SHP77 (cell line): Measurements from ENCODE around the gene TAF4.
A peak's percentile ranks its signal among the peaks of the same experiment; 100 is the strongest.
"Not testable (repeated sequence)": the region's sequence is repeated elsewhere in the genome, so short reads cannot be mapped to it uniquely, and the experiment has no call there.

Source experiments
- DNase-seq, 2 experiments: peaks; one replicate each; lab custom pipeline; 2025; lab: John Stamatoyannopoulos, UW

TAF4 gene

DNA sequence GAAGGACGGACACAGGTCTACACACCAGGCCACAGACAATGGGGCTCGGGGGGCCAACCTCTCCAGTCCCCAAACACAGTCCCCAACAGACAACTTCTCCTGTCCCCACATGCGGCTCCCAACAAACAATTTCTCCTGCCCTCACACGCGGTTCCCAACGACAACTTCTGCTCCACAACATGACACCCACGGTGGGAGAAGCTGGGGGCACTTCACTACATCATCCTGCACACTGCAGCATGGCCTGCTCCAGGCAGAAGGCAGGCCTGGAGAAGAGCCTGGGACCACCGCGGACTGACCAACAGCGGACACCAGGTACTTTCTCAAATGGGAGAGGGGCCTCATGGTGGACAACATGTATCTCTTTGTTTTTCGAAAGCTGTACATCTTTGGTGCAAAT lies 6.7 kb downstream of the TAF4 start:
- no peak for DNase-seq

DNA sequence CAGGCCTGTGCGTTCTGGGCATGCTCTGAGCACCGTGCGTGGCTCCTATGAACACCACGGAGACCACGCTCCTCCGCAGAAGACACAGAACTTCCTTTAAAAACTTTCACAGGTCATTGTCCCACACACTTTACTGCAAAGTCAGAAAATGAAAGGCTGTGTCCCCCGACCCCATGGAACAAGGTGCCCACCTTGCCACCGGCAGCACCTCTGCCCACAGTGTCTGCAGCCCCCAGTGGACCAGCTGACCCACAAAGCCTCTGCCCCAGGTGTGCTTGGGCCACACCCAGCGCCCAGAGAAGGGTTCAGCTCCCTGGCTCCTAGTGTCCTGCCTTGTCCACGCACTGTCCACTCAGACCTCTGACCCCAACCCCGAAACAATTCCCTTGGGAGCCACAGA lies 8.7 kb downstream of the TAF4 start:
- no peak for DNase-seq

DNA sequence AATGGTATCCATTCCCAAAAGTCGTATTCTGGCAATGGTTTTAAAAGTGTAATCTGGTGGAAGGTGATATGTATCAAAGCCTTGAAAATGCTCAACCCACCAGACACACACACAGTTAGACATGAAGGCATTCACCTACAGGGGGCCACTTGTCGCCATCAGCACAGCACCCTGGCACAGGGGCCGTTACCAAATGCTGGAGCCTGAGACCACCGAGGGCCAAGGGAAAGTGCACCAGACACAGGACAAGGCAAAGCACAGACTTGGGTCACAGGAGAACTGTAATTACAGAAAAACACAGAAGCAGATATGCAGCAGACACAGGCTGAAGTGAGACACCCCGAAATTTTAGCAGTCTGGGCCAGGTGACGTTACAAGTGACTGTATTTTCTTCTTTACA lies 9.3 kb downstream of the TAF4 start:
- DNase-seq = no peak

DNA sequence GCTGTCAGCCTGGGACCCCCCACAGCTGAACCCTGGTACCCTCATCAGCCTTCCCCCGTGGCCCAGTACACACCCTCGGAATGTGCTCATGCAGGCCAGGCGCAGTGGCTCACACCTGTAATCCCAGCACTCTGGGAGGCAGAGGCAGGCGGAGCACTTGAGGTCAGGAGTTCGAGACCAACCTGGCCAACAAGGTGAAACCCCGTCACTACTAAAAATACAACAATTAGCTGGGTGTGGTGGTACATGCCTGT lies 9.9 kb downstream of the TAF4 start:
- not testable (repeated sequence) for DNase-seq

DNA sequence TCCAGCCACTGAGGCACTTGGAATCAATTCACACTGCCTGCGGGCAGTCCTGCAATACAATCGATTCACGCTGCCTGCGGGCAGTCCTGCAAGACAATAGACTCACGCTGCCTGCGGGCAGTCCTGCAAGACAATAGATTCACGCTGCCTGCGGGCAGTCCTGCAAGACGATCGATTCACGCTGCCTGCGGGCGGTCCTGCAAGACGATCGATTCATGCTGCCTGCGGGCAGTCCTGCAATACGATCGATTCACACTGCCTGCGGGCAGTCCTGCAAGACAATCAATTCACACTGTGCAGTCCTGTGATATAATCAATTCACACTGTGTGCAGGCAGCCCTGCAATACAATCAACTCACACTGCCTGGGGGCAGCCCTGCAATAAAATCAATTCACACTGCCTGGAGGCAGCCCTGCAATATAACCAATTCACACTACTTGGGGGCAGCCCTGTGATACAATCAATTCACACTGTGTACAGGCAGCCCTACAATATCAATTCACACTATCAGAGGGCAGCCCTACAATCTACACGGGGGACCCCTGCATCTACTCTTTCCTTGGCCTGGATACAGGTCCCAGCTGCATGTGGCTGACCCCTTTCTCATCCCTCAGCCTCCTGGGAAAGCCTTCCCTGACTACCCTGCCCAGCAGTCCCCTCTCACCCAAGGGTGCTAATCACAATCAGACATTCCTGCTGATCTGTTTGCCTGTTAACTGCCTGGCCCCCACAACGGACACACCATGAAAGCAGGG lies 10.4 kb downstream of the TAF4 start:
- DNase-seq = no peak

DNA sequence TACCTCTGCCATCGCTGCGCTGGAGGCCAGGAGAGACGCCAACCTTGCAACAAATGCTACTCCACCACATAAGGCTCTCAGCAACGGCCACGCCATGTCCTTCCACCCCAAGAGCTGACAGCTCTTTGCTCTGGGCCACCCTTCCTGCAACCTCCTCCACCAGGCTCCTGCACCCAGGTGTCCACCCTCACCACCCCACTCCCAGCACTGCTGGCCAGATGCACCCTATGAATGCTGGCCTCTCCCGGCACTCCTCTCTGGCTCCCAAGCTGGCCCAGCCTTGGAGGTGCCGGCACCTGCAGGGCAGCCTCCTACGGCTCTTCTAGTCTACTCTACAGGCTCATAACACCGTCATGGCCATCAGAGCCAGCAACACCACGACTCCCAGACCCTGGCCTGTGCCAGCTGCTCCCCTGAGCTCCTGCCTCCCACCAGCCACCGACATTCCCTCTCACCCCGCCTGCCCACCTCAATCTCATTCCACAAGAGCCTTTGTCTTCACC lies 11.2 kb downstream of the TAF4 start:
- DNase-seq = no peak

DNA sequence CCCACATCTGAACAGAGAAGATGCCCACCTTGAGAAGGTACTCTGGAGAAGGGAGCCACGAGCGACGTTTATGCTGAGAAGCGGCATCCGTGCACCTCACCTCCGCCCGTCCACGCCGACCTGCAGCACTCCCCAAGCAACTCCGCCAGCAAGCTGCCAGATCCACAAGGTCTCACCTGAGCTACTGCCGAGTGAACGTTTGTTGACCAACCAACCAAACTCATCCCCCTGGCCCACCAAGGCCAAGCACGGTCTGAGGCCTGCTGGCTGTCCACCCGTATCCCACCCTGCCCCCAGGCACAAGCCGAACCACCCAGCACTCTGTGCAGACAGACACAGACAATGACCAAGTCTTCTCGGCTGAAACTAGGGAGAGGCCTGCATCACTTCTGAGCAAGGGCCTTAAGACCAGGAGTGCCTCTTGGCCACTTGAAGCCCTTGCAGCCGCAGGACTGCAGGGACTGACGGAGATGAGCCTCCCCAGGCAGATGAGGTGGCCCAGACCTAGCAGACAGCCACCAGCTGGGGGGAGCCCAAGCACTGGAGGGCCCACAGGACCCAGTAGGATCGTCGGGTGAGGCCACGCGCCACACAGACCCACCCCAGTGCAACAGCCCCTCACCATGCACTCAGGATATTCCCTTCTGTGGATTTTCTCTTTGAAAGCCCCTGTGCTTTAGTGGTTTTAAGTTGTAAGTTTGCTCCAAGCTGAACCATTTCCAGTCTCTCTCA lies 12.1 kb downstream of the TAF4 start:
- DNase-seq = no peak

DNA sequence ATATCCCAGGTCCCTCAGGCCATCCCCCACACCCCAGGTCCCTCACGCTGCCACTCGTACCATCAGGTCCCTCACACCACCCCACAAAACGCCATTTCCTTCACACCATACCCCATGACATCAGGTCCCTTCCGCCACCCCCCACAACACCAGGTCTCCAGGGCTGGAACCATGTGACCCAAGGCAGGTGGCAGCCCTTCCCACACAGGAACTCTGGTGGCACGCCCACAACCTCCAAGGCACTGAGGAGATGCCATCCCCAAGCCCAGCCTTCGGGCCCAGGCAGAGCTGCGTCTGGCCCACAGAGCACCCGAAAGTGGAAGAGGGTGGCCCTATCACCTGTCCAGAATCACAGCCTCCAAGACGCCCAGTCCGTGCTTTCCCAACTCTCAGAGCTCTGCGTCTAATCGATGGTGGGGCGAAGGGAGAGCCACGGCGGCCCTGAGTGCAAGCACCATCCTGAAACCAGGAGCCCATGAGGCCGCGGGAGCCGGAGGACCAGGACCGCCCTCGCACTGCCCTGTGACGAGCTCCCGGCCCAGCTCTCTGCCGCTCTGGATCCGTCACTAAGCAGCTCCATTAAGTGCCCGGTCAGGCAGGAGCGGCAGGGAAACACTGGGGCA lies 12.7 kb downstream of the TAF4 start:
- no peak for DNase-seq

DNA sequence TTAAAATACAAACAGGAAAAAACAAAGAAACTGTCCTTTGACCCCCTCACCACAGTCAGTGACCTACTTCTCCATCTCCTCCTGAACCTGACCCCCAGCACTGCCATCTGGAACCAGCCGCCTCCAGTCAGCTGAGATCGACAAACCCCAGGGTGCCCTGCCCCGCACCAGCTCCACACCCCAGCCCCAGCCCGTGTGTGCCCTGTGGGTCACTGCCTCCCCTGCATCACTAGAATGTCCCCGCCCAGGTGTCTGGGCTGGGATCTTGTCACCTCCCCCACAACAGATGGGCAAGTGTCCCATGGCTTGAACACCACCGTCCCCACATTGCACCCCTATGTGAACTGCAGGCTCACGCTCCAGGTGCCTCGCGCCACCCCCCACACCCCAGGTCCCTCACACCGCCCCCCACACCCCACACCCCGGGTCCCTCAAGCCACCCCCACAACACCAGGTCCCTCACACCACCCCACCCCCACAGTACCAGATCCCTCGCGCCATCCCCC lies 13.3 kb downstream of the TAF4 start:
- no peak for DNase-seq

DNA sequence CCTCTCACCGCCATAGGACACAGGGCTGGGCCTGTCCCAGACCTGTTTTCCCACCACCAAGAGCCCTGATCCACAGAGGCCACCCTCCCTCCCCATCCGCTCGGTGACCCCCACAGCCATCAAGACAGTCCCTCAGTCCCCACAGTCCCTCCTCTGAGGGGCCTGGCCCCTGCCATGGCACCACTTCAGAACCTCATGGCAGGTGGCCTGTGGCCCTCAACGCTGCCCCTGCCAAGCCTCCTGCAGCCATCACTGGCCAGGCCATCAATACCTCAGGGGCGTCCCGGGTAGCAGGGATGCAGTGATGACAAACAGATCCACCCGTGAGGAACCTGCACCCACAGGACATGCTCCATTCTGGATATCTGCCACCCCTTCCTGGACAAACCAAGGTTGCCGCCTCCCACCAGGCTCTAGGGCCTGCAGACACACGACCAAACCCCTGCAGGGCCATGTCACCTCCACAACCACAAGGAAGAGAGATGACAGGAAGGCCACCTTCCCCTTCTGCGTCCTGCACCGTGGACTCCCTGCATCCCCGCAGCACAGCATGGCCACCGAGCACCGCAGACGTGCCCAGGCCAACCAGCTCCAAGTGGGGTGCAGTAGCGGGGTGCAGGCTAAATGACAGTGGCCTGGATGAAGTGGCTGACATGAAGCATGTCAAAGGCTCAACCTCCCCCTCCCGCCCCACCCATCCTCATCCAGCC lies 14.0 kb downstream of the TAF4 start:
- DNase-seq = no peak

DNA sequence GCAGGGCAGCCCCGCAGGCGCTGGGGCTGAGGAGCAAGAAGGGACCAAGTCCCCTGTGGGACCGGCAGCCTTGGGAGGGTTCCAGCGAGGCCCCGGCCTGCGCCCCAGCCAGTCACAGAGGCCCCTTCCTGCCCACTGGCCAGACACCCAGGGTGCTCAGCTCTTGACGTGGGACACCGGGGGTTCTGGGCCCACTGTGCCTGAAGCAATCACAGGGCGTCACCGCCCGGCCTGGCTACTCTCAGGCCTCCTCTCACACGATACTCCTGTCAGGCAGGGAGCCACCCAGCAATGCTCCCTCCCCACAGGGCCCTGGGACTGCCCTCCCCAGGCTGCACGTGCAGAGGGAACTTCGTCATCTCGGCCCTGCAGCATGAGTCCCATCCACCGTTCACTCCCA lies 14.5 kb downstream of the TAF4 start:
- DNase-seq = no peak

DNA sequence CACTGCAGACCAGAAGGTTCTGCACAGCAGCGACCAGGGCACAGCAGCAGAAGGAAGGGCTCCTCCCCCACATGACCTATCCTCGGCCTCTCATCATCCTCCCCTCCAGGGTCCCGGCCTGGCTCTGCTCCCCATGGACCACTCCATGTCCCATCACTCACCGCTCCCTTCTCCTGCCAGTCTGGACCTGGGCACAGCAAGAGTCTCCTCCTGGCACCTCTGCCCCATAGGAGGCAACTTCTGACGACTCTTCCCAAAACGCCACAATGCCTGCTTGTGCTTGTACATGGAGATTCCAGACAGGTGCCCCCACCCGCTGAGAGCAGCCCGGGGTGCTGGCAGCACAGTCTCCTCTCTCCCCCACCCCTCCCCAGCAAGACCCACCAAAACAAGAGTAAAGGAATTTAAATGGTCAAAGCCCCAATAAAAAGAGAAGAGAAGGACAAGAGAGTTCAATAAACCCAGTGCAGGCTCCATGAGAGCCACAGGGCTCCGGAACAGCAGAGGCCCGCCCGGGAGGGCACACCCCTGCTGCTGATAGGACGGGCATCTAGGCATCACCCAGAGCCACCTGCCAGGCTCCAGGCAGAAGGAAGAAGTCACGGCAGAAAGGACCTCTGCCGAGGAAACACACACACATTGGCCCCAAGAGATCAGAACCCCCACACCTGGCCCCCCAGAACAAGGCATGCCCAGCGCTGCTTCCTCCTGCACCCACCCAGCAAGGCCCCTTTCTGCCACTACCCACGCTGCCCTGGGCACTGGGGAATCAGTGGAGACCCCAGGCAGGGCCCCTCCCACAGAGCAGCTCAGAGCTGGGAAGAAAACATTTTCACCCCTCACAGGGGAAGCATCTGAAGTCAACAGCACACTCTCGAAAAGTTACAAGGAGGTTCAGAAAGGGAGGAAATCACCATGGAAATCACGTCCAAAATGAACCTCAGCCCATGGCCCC lies 15.2 kb downstream of the TAF4 start:
- no peak for DNase-seq

DNA sequence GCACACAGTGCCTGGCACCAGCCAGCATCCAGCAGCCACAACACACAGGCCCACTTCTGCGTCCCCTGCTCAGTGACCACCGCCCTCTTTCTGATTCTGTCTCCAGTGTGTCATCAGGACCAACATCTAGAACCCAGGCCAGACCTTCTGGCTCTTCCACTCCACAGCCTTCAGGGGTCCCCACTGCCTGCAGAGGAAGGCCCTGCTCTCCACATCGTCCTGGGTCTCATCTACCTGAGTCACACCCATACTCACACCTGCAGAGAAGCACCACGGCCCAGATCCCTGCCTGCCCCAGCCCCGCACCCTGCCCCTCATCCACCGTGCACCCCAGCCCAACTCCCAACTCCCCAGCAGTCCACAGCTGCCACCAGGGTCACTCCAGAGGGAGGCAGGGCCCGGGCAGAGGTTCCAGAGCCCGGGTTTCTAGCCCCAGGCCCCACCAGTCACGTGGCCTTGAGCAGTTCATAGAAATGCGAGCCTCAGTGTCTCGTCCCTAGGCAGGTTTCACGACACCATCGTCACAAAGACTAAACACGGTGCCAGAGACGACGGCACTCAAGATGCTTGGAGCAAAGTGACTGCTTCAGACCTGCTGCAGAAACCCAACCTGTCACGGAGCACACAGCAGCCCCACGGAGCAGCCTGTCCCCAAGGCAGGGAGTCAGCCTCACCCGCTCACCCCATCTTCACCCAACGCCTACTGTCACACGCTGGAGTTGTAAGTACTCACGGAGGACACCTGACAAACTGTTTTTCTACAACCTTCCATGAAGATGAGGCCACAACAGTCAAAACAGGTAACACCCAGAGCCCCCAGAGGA lies 16.1 kb downstream of the TAF4 start:
- no peak for DNase-seq

DNA sequence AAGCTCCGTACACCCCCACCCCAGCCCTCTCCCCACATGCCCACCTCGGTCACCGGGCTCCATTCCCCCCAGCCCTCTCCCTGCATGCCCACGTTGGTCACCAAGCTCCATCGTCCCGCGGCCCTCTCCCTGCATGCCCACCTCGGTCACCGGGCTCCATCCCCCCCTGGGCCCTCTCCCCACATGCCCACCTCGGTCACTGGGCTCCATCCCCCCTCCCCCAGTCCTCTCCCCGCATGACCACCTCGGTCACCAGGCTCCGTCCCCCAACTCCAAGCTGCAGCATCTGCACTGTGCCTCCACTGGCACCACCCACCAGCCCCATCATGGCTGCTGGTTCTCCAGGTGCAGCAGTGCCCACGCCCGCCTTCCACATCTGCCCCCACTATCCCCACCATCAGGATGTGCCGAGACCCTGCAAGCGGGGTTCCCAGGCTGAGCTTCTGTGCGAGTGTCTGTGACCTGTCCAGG lies 16.8 kb downstream of the TAF4 start:
- DNase-seq = no peak

DNA sequence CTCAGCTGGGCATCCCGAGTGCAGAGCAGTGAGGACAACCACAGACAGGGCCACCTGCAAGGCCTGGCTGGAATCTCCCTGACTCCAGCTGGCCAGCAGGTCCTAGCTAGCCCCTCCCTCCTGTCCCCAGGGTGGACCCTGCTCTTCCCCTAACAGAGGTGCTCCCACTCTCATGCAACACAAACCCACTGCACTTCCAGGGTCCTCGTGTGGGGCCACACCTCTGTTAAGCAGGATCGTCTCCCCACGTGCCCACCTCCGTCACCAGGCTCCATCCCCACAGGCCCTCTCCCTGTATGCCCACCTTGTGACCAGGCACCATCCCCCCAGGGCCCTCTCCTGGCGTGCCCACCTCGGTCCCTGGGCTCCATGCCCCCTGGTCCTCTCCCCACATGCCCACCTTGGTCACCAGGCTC lies 17.3 kb downstream of the TAF4 start:
- peak in 1 of 2 experiments; percentile 13 for DNase-seq

DNA sequence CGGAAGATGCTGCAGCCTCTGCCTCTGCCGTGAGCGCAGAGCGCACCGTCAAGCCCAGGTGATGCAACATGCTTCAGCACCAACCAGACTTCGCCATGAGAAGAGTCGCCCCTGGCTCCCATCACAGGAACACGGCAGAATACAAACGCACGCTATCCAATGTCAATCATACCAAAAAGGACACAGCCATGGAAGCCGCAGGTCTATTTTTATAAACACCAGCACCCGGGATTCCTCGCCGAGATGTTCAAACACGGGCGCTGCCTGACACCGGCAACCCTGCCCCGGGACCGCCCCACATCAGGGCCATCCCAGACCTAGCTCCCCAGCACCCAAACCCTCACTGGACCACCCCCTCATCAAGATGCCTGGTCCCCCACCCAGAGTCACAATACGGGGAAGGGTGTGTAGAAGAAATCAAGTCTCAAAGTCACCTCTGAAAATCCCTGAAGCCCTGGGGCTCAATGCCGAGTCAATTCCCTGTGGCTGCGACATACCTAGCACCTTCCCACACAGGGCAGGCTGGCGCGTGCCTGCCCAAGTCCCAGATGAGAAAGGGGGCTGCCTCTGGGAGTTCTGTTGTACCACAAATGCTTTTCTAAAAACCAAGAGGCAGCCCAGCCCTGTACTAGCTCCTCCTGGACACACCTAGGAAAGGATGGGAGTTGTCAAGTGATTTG lies 17.9 kb downstream of the TAF4 start:
- no peak for DNase-seq

DNA sequence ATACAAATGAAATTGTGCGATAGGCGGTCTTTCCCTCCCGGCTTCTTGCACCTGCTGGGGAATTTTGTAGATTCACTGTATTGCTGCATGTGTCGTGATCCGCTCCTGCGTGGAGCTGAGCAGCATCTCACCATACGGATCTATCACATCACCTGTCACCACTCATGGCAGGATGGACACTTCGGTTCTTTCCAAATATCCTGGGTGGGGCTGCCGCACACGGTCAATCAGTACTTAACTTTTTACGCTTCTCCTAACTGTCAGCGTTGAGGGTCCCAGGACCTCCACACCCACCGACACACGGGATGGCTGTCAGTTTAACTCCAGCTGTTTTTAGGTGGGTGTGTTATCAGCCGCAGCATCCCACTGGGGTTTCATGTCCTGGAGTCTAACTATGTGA lies 19.2 kb downstream of the TAF4 start:
- no peak for DNase-seq

DNA sequence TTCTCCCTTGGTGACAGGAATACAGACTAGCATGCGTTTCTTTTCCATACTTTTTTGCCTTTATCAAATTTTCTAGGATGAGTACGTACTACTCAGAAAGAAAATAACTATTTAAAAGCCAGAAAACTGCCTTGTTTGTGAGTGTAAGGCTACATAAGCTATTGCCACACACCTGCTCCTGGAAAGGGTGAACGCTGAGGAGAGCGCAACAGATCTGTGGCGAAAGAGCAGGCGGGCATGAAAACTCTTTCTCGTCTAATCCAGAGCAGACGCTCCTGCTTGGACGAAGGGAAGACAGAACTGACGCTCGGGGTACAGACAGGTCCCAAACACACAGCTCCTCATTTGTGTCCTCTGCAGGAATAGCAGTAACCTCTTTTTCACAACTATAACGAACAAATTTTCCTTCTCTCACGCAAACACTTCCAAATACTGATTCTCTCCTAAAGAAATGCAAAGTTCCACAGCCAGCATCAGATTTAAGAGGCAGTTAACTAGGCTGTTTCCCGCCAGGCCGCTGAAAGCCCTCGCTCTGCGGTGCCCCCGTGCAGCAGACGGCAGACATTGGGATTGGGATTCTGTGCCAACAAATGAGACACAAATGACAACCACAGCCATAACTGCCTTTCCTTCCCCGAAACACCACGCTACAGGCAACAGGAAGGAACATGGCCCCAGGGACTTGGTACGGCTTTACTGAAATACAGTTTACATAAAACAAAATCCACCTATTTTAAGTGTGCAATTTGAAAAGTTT lies 20.0 kb downstream of the TAF4 start:
- no peak for DNase-seq

DNA sequence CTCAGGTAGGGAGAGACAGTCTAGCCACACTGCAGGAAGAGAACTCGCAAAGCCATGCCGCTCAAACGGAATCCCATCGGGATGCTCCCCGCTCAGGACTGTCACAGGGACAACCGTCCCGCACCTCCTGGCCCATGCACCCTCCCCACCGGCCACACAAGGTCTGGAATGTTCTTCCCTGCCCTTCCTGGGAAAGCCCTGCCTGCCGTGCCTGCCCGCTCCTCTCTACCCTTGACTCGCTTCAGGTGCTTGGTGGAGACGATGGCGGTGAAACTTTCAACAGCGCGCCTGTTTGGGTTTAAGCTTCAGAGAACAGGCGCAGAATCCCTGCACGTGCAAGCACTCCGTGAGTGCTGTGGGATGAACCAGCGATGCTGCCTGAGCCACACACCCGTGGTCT lies 20.6 kb downstream of the TAF4 start:
- DNase-seq = no peak
